DND-41 (cell line): ENCODE measurements around the gene SYTL2.

ENCODE experiments used
- EZH2 ChIP-seq: IDR thresholded peaks from 3 replicates; pipeline ENCODE4 v1.6.1; 2012; ENCODE audit warnings: borderline replicate concordance, low read depth, mild to moderate bottlenecking, moderate library complexity, low read length, inconsistent platforms; ENCODE audit not compliant: severe bottlenecking
- TF ChIP-seq, protein P1 (sequence below): IDR thresholded peaks from 2 replicates; pipeline ENCODE4 v1.5.1; 2012; ENCODE audit warnings: borderline replicate concordance, low read length, moderate library complexity, mild to moderate bottlenecking; ENCODE audit not compliant: poor library complexity, severe bottlenecking; ENCODE audit errors: extremely low read depth

DNA sequence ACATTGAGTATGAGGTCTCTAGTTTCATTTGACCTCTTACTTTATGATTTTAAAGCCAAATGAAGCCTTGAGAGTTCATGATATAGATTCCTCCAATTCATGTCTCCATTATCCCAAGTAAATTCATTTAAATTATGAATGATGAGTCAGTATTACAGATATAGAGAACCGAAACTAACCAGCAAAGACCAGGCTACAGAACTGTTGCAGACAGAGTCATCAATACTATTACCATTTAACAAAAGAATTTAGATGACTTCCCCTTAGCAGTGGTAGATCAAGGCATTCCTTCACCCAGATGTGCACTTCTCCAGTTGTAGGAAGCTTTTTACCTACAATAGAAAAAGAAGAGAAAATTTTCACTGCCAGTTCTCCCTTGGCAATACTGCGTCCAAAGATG lies 113.2 kb downstream of the SYTL2 start:
- TF ChIP-seq, protein P1, sequence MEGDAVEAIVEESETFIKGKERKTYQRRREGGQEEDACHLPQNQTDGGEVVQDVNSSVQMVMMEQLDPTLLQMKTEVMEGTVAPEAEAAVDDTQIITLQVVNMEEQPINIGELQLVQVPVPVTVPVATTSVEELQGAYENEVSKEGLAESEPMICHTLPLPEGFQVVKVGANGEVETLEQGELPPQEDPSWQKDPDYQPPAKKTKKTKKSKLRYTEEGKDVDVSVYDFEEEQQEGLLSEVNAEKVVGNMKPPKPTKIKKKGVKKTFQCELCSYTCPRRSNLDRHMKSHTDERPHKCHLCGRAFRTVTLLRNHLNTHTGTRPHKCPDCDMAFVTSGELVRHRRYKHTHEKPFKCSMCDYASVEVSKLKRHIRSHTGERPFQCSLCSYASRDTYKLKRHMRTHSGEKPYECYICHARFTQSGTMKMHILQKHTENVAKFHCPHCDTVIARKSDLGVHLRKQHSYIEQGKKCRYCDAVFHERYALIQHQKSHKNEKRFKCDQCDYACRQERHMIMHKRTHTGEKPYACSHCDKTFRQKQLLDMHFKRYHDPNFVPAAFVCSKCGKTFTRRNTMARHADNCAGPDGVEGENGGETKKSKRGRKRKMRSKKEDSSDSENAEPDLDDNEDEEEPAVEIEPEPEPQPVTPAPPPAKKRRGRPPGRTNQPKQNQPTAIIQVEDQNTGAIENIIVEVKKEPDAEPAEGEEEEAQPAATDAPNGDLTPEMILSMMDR: no peak
- no peak for TF ChIP-seq EZH2
